Astrocyte of the cerebellum (primary cell): ENCODE measurements around the gene DGAT2.

Experiments
- DNase-seq: peaks from one replicate; pipeline ENCODE4 v3.0.0-alpha.2; 2011; ENCODE audit warnings: low read depth
- H3K4me3 ChIP-seq: 2 replicates; pipeline ENCODE4 v1.5.1; 2011; ENCODE audit warnings: mild to moderate bottlenecking, low read depth, low read length, moderate library complexity
- CTCF ChIP-seq: IDR thresholded peaks from 2 replicates; pipeline ENCODE4 v1.5.1; 2012; ENCODE audit warnings: low read length, low read depth, moderate library complexity, mild to moderate bottlenecking; ENCODE audit errors: missing control alignments
- in situ Hi-C: cut with HindIII; loops from 2 replicates; pipeline ENCODE4 v1.10.0; 2017; ENCODE audit warnings: low sequenced_read_pairs

The DGAT2 gene

GRCh38 chr11:75813124-75813523, 44.5 kb downstream of the DGAT2 start:
- no peak overlapping the region for H3K4me3 ChIP-seq
- no peak for TF ChIP-seq CTCF
- DNase-seq: no peak
- in situ Hi-C loops: no loop called here

GRCh38 chr11:75813622-75814039, 45.1 kb downstream of the DGAT2 start:
- in situ Hi-C loops: no loop called here
- TF ChIP-seq CTCF: no peak
- DNase-seq: no peak

GRCh38 chr11:75814363-75814676, 45.7 kb downstream of the DGAT2 start:
- DNase-seq: no peak
- in situ Hi-C loops: no loop called here
- no peak for TF ChIP-seq CTCF
- peak overlapping the region; percentile 93 for H3K4me3 ChIP-seq

More at GRCh38 chr11:75813622-75814039, 45.1 kb downstream of the DGAT2 start:
- no peak overlapping the region for H3K4me3 ChIP-seq

- DNase-seq: peak; percentile 99
- no peak for TF ChIP-seq CTCF
- H3K4me3 ChIP-seq: peak within 1 kb of the TSS; percentile 93
Measured at GRCh38 chr11:75814677-75815344, 46.2 kb downstream of the DGAT2 start, which contains the start of gene UVRAG. TSS of gene UVRAG (plus strand) at chr11:75815210. CDS start at chr11:75815408, 198 bp downstream.

GRCh38 chr11:75815345-75816168, 47.0 kb downstream of the DGAT2 start:
- TF ChIP-seq CTCF: no peak
- in situ Hi-C loops: no loop called here
- DNase-seq: no peak
- peak overlapping the region; percentile 93 for H3K4me3 ChIP-seq

More at GRCh38 chr11:75814677-75815344, 46.2 kb downstream of the DGAT2 start, which contains the start of gene UVRAG:
- in situ Hi-C loops: no loop called here

- no peak for TF ChIP-seq CTCF
- in situ Hi-C loops: no loop called here
- peak overlapping the region; percentile 93 for H3K4me3 ChIP-seq
- no peak for DNase-seq
Measured at GRCh38 chr11:75816561-75817239, 48.1 kb downstream of the DGAT2 start.
